ENCODE results near the gene FAIM. TPM values are rescaled to one million over a fixed set of nuclear protein-coding genes. Genes with fewer than 3 reads are reported as not detected.
A peak's percentile ranks its signal among the peaks of the same experiment; 100 is the strongest.
"Not testable (repeated sequence)": the region's sequence is repeated elsewhere in the genome, so short reads cannot be mapped to it uniquely, and the experiment has no call there.

Gene FAIM
- total RNA-seq, 1 donor from 2014 or later: 11.5 TPM

GRCh38 chr3:138598534-138598933 is 10.0 kb upstream of the FAIM start:
- TF ChIP-seq CTCF (IDR thresholded peaks at IDR 0.05): no peak
- DNase-seq: no peak
- no peak for ATAC-seq
- no peaks in the 10 kb centered on the region for H3K27me3 ChIP-seq
- H3K4me3 ChIP-seq: no peak overlapping the region
- no peaks in the 10 kb centered on the region for H3K4me1 ChIP-seq
- no peak overlapping the region for H3K27ac ChIP-seq
- H3K9me3 ChIP-seq: no peaks in the 10 kb centered on the region
- intact Hi-C loops (cut with DNase I): loop anchor here (10.0 kb wide), 1 partner anchor 316 kb away; no protein-coding TSS in a partner anchor
- no peaks in the 10 kb centered on the region for H3K36me3 ChIP-seq

DNA sequence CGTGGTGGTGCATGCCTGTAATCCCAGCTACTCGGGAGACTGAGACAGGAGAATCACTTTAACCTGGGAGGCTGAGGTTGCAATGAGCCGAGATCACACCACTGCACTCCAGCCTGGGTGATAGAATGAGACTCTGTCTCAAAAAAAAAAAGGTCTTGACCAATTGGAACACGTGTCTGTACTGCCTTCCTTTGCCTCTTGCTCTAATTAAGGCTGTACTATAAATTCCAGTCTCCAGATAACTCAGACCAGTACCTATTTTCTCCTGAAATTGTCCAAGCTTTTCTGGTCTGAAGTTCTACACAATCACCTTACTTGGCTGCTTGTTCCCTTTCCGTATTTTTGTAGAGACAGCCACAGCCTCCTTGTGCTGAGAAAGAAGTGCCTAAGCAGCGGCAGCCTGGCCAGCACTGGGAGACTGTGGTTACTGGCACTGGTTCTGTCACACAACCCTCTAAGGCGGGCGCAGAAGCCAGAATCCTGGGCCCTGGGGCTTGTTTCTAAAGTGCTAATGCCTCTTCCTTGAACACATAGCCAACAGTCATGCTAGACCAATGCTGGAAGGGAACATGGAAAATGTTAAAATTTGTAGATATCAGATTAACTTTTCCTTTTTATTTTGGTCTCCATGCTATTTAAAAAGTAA is 8.3 kb upstream of the FAIM start:
- no peak for DNase-seq
- no peaks in the 10 kb centered on the region for H3K4me1 ChIP-seq
- ATAC-seq: peak; percentile 71
- TF ChIP-seq CTCF (IDR thresholded peaks at IDR 0.05): no peak
- no peak overlapping the region for H3K27ac ChIP-seq
- H3K4me3 ChIP-seq: no peak overlapping the region
- no peaks in the 10 kb centered on the region for H3K9me3 ChIP-seq
- no peaks in the 10 kb centered on the region for H3K36me3 ChIP-seq
- H3K27me3 ChIP-seq: no peaks in the 10 kb centered on the region
- intact Hi-C loops (cut with DNase I): no loop called here

DNA sequence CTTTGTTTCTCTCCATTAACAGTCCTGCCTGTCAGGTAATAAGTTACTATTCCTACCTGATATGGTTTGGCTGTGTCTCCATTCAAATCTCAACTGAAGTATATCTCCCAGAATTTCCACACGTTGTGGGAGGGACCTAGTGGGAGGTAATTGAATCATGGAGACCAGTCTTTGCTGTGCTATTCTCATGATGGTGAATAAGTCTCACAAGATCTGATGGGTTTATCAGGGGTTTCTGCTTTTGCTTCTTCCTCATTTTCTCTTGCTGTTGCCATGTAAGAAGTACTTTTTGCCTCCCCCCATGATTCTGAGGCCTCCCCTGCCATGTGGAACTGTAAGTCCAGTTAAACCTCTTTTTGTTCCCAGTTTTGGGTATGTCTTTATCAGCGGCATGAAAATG is 6.9 kb upstream of the FAIM start:
- DNase-seq; H3K27me3 ChIP-seq; H3K4me1 ChIP-seq; H3K9me3 ChIP-seq; H3K27ac ChIP-seq; intact Hi-C loops (cut with DNase I); H3K4me3 ChIP-seq; H3K36me3 ChIP-seq: not testable (repeated sequence)
- ATAC-seq: peak; percentile 34

DNA sequence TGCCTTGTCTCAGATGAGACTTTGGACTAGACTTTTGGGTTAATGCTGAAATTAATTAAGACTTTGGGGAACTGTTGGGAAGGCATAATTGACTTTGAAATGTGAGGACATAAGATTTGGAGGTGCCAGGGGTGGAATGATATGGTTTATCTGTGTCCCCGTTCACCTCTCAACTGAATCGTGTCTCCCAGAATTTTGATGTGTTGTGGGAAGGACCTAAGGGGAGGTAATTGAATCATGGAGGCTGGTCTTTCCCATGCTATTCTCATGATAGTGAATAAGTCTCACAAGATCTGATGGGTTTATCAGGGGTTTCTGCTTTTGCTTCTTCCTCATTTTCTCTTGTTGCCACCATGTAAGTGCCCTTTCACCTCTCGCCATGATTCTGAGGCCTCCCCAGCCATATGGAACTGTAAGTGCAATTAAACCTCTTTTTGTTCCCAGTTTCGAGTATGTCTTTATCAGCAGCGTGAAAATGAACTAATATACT is 4.4 kb upstream of the FAIM start:
- ATAC-seq; H3K4me1 ChIP-seq; H3K27ac ChIP-seq; H3K4me3 ChIP-seq; DNase-seq; H3K9me3 ChIP-seq; intact Hi-C loops (cut with DNase I); H3K27me3 ChIP-seq; H3K36me3 ChIP-seq: not testable (repeated sequence)

- Histone ChIP-seq H3K36me3 (no peaks in the 10 kb centered on the region), H3K27ac (peak overlapping the region; percentile 98), H3K4me1 (peaks cover 4% of the 10 kb centered on the region), H3K27me3 (no peaks in the 10 kb centered on the region), H3K9me3 (no peaks in the 10 kb centered on the region), H3K4me3 (peak overlapping the region; percentile 74)
- intact Hi-C loops (cut with DNase I): no loop called here
- TF ChIP-seq CTCF (IDR thresholded peaks at IDR 0.05): no peak
- no peak for ATAC-seq
- DNase-seq: no peak
Observed at GRCh38 chr3:138609898-138610266, 1.3 kb downstream of the FAIM start.

GRCh38 chr3:138615462-138615861 is 6.9 kb downstream of the FAIM start:
- peaks cover 5% of the 10 kb centered on the region for H3K4me1 ChIP-seq
- DNase-seq (no peak), ATAC-seq (no peak)
- no peaks in the 10 kb centered on the region for H3K9me3 ChIP-seq
- H3K27me3 ChIP-seq: no peaks in the 10 kb centered on the region
- TF ChIP-seq CTCF (IDR thresholded peaks at IDR 0.05): no peak
- H3K36me3 ChIP-seq: no peaks in the 10 kb centered on the region
- intact Hi-C loops (cut with DNase I): no loop called here
- H3K27ac ChIP-seq: no peak overlapping the region
- no peak overlapping the region for H3K4me3 ChIP-seq

- Histone ChIP-seq H3K27ac (no peak overlapping the region), H3K27me3 (no peaks in the 10 kb centered on the region), H3K4me1 (peaks cover 5% of the 10 kb centered on the region), H3K36me3 (no peaks in the 10 kb centered on the region), H3K9me3 (no peaks in the 10 kb centered on the region), H3K4me3 (no peak overlapping the region)
- intact Hi-C loops (cut with DNase I): no loop called here
- DNase-seq (no peak), ATAC-seq (no peak)
- no peak for TF ChIP-seq CTCF (IDR thresholded peaks at IDR 0.05)
Observed at GRCh38 chr3:138620431-138620830, 11.9 kb downstream of the FAIM start.

All from upper lobe of right lung (tissue), 1 donor.